Ovary (tissue), 9 donors: ENCODE data around the gene RTN4IP1. TPM values are rescaled to one million over a fixed set of nuclear protein-coding genes. Genes with fewer than 3 reads are reported as not detected.

Experiments used
- DNase-seq, 5 donors: peaks; one replicate each; pipeline ENCODE4 v3.0.0-alpha.2; 2019 to 2020
- H3K27ac ChIP-seq, 2 donors: fragments of 200-600 bp; one replicate each; pipeline versions ENCODE4 v1.5.1 to v1.8.0; 2019 to 2022
- H3K27me3 ChIP-seq: fragments of 200-600 bp; one replicate; pipeline ENCODE4 v1.8.0; 2022
- H3K36me3 ChIP-seq: fragments of 200-600 bp; sonication (generic); one replicate; pipeline ENCODE4 v1.5.1; 2019
- H3K4me1 ChIP-seq: one replicate; pipeline ENCODE4 v1.8.1; 2013; ENCODE audit warnings: mild to moderate bottlenecking, moderate library complexity; ENCODE audit not compliant: insufficient read depth
- H3K4me3 ChIP-seq: fragments of 200-600 bp; sonication (generic); one replicate; pipeline ENCODE4 v1.5.1; 2017
- H3K9me3 ChIP-seq, 2 donors: fragments of 200-600 bp in 1 of 2; sonication (generic) in 1 of 2; one replicate each; pipeline versions ENCODE4 v1.5.1 to v1.8.1; 2013 to 2019; ENCODE audit warnings: mild to moderate bottlenecking in 1 of 2, moderate library complexity in 1 of 2
- CTCF ChIP-seq, 3 donors: fragments of 450-650 bp in 2 of 3; fragments of 200-600 bp in 1 of 3; IDR thresholded peaks; one replicate each; pipeline versions ENCODE4 v1.5.1 to v1.8.0; 2016 to 2022; ENCODE audit warnings: antibody characterized with exemption in 3 of 3, mild to moderate bottlenecking in 1 of 3
- EP300 ChIP-seq: sonication (generic); formaldehyde crosslinking; IDR thresholded peaks from one replicate; pipeline ENCODE4 v1.6.1; 2017; ENCODE audit warnings: antibody characterized with exemption
- POLR2A ChIP-seq: fragments of 450-650 bp; IDR thresholded peaks from one replicate; pipeline ENCODE4 v1.6.1; 2017; ENCODE audit warnings: antibody characterized with exemption, mild to moderate bottlenecking, moderate library complexity
- WGBS, 3 donors: extraction: QIAGEN DNeasy Blood & Tissue Kit in 1 of 3; methylation state at CpG; one replicate each; pipeline versions ENCODE4 v1.1.5 to v1.1.7; 2013 to 2017; 5-methylcytosine and 5-hydroxymethylcytosine counted together
- intact Hi-C, 4 donors: fragments of 100-400 bp; cut with DNase I; formaldehyde crosslinking; loops; one replicate each; pipeline versions ENCODE4 v1.11.0 to v1.15.1; 2022 to 2023
- polyA plus RNA-seq, 2 donors: library from polyadenylated mRNA; stranded (reverse); fragments of 200-250 nt in 1 of 2; fragments of 350-450 nt in 1 of 2; fragmentation: Illumina TruSeq in 1 of 2; extraction: RNeasy Lipid Tissue Mini Kit (QIAGEN cat#74804) in 1 of 2; gene quantifications; one replicate each; pipeline ENCODE4 v1.2.3, GENCODE V29; 2013 to 2014
- total RNA-seq, 7 donors: library from RNA; depleted of rRNA in 2 of 7; stranded (reverse); fragments of >200 nt in 2 of 7; fragmentation: NEBNext Ultra II Directional in 3 of 7; extraction: Animal tissue kit (Norgen Biotek cat#: 25700) in 3 of 7; gene quantifications; one replicate each; pipeline versions ENCODE4 v1.1.0 to v1.2.4, GENCODE V29; 2016 to 2023
- donor health status: DM: no; HTN: no; CAD: no; lungs with moderate emphysema.
- donor health status: DM: no; HTN: no; CAD: no.
- donor health status: Bipolar disorder and iron deficiency.
- donor health status: DM: yes; HTN: yes; CAD: no.
- donor health status: DM: no; HTN: no; CAD: no.
- donor health status: DM: yes; HTN: yes; CAD: no.

The RTN4IP1 gene
- total and polyA plus RNA-seq, 9 donors, result 2.0 to 5.2 (median 3.0) TPM

GRCh38 chr6:106623039-106623438, 6.3 kb downstream of the RTN4IP1 start:
- no peaks in the 10 kb centered on the region for H3K27me3 ChIP-seq
- no peak for TF ChIP-seq POLR2A
- no peak for TF ChIP-seq CTCF (IDR thresholded peaks at IDR 0.05)
- TF ChIP-seq EP300, result no peak
- WGBS, 3 donors, result 75 to 95% (median 92%) methylated on average over 1 of the region's 1 CpG
- no peaks in the 10 kb centered on the region for H3K4me1 ChIP-seq
- no peaks in the 10 kb centered on the region for H3K36me3 ChIP-seq
- DNase-seq, result no peak
- H3K4me3 ChIP-seq, result no peak overlapping the region
- intact Hi-C loops, result no loop called here
- H3K9me3 ChIP-seq, result no peaks in the 10 kb centered on the region
- no peak overlapping the region for H3K27ac ChIP-seq

GRCh38 chr6:106622412-106622811, 6.9 kb downstream of the RTN4IP1 start:
- WGBS, 3 donors, result 89 to 93% (median 91%) methylated on average over 8 of the region's 8 CpGs
- no peak overlapping the region for H3K27ac ChIP-seq
- intact Hi-C loops, result no loop called here
- H3K9me3 ChIP-seq, result no peaks in the 10 kb centered on the region
- H3K27me3 ChIP-seq, result no peaks in the 10 kb centered on the region
- no peaks in the 10 kb centered on the region for H3K36me3 ChIP-seq
- H3K4me1 ChIP-seq, result no peaks in the 10 kb centered on the region
- TF ChIP-seq EP300 (no peak), POLR2A (no peak), CTCF (IDR thresholded peaks at IDR 0.05) (no peak)
- no peak for DNase-seq
- H3K4me3 ChIP-seq, result no peak overlapping the region

GRCh38 chr6:106620931-106621672, 8.2 kb downstream of the RTN4IP1 start:
- Histone ChIP-seq H3K27ac (no peak overlapping the region), H3K4me3 (no peak overlapping the region), H3K9me3 (no peaks in the 10 kb centered on the region), H3K4me1 (no peaks in the 10 kb centered on the region), H3K27me3 (no peaks in the 10 kb centered on the region), H3K36me3 (no peaks in the 10 kb centered on the region)
- DNase-seq, result no peak
- intact Hi-C loops, result no loop called here
- 70 to 91% (median 71%) methylated on average over 3 of the region's 3 CpGs for WGBS, 3 donors
- TF ChIP-seq EP300 (no peak), POLR2A (no peak), CTCF (IDR thresholded peaks at IDR 0.05) (no peak)

GRCh38 chr6:106619223-106619622, 10.1 kb downstream of the RTN4IP1 start:
- Histone ChIP-seq H3K27me3 (no peaks in the 10 kb centered on the region), H3K9me3 (no peaks in the 10 kb centered on the region), H3K27ac (no peak overlapping the region), H3K4me1 (no peaks in the 10 kb centered on the region), H3K36me3 (no peaks in the 10 kb centered on the region), H3K4me3 (no peak overlapping the region)
- intact Hi-C loops, result no loop called here
- WGBS, 3 donors, result 88% methylated on average over 1 of the region's 1 CpG
- no peak for DNase-seq
- TF ChIP-seq CTCF (IDR thresholded peaks at IDR 0.05), result no peak
- no peak for TF ChIP-seq EP300
- no peak for TF ChIP-seq POLR2A
